Neural crest cell (in vitro differentiated cells): ENCODE measurements around the gene FHIT. TPM values are rescaled to one million over a fixed set of nuclear protein-coding genes. Genes with fewer than 3 reads are reported as not detected.

Source experiments
- DNase-seq: peaks from one replicate; pipeline ENCODE4 v3.0.0; 2021; ENCODE audit warnings: low read depth, mixed read lengths, low spot score
- H3K27ac Mint-ChIP-seq: one replicate; pipeline ENCODE4 v1.8.0; 2021; ENCODE audit warnings: mild to moderate bottlenecking, mixed read lengths; ENCODE audit not compliant: unreplicated experiment
- H3K27me3 Mint-ChIP-seq: 2 replicates; pipeline ENCODE4 v1.8.0; 2021; ENCODE audit warnings: low read depth, mild to moderate bottlenecking, mixed read lengths
- H3K36me3 Mint-ChIP-seq: 2 replicates; pipeline ENCODE4 v1.8.0; 2021; ENCODE audit warnings: low read depth, mild to moderate bottlenecking, mixed read lengths
- H3K4me1 Mint-ChIP-seq: 2 replicates; pipeline ENCODE4 v1.8.0; 2021; ENCODE audit warnings: mixed read lengths
- H3K4me3 Mint-ChIP-seq: one replicate; pipeline ENCODE4 v1.8.0; 2021; ENCODE audit warnings: mild to moderate bottlenecking, mixed read lengths
- H3K9me3 Mint-ChIP-seq: 2 replicates; pipeline ENCODE4 v1.8.0; 2021; ENCODE audit warnings: mixed read lengths
- total RNA-seq: library from RNA; stranded (reverse); gene quantifications from 2 replicates; pipeline ENCODE4 v1.2.1, GENCODE V29; 2021
- TF ChIP-seq, protein P1 (sequence below): fragments of 200-600 bp; sonication (generic); conservative IDR thresholded peaks from 2 replicates; pipeline ENCODE4 v1.5.0; 2021; ENCODE audit warnings: antibody characterized with exemption, mild to moderate bottlenecking

FHIT gene
- total RNA-seq, 1 donor from 2014 or later = 5.2 TPM

DNA sequence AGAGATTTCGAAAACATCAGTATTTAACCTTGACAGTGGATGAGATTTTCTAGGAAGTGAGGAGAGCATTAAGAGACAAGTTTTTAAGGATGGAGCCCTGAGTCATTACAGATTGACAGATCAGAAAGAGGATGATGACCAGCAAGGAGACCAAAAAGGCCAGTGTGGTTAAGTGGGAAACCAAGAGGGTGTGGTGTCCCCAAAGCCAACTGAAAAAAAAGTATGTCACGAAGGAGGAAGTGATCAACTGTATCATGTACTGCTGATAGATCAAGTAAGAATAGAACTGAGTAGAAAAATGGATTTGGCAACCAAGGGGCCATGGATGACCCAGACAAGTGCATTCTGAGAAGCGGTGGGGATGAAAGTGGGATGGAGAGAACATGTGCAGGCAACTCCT, 491.8 kb downstream of the FHIT start:
- no peak overlapping the region for H3K4me3 Mint-ChIP-seq
- H3K36me3 Mint-ChIP-seq = peaks cover 7% of the 10 kb centered on the region
- TF ChIP-seq, protein P1, sequence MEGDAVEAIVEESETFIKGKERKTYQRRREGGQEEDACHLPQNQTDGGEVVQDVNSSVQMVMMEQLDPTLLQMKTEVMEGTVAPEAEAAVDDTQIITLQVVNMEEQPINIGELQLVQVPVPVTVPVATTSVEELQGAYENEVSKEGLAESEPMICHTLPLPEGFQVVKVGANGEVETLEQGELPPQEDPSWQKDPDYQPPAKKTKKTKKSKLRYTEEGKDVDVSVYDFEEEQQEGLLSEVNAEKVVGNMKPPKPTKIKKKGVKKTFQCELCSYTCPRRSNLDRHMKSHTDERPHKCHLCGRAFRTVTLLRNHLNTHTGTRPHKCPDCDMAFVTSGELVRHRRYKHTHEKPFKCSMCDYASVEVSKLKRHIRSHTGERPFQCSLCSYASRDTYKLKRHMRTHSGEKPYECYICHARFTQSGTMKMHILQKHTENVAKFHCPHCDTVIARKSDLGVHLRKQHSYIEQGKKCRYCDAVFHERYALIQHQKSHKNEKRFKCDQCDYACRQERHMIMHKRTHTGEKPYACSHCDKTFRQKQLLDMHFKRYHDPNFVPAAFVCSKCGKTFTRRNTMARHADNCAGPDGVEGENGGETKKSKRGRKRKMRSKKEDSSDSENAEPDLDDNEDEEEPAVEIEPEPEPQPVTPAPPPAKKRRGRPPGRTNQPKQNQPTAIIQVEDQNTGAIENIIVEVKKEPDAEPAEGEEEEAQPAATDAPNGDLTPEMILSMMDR = no peak
- no peak for DNase-seq
- H3K9me3 Mint-ChIP-seq = peaks cover 3% of the 10 kb centered on the region
- peaks cover 19% of the 10 kb centered on the region for H3K4me1 Mint-ChIP-seq
- H3K27me3 Mint-ChIP-seq = no peaks in the 10 kb centered on the region
- no peak overlapping the region for H3K27ac Mint-ChIP-seq

DNA sequence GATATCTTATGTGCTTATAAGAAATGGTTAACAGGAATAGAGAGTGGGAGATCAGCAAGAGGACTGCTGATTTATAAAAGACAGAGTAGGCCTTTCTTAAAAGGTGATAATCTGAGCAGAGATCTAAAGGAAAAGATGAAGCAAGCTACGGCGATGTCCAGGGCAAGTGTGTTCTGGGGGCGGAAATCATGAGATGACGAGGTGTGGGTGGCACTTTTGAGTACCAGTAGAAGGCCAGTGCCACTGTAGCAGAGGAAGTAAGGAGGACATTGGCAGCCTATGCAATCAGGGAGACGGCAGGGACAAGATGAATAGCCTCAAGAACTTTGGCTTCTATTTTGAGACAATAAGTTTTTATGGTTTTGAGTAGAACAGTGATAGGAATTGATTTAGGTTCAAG, 492.4 kb downstream of the FHIT start:
- H3K27me3 Mint-ChIP-seq = no peaks in the 10 kb centered on the region
- DNase-seq = no peak
- H3K4me1 Mint-ChIP-seq = peaks cover 22% of the 10 kb centered on the region
- peaks cover 3% of the 10 kb centered on the region for H3K9me3 Mint-ChIP-seq
- no peak overlapping the region for H3K4me3 Mint-ChIP-seq
- H3K36me3 Mint-ChIP-seq = peaks cover 7% of the 10 kb centered on the region
- TF ChIP-seq, protein P1 = no peak
- no peak overlapping the region for H3K27ac Mint-ChIP-seq

DNA sequence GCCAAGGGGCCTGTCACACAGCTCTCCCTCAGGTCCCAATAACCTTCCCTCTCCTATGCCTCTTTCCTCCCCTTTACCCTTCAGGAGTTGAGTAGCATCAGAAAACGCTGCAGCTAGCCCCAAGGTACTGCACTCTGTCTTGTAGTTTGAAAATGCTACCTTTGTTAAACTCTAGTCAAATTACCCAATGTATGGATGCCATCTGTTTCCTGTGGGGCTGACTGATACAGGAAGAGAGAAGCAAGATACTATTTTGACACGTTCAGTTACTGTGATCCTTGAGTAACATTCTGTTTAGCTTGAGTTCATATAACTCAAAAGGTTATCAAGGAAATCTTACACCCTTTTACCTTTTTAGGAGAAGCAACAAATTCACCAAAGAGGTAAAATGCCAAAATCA, 493.1 kb downstream of the FHIT start:
- H3K27ac Mint-ChIP-seq = no peak overlapping the region
- H3K4me1 Mint-ChIP-seq = peaks cover 29% of the 10 kb centered on the region
- no peaks in the 10 kb centered on the region for H3K27me3 Mint-ChIP-seq
- H3K9me3 Mint-ChIP-seq = peaks cover 3% of the 10 kb centered on the region
- H3K36me3 Mint-ChIP-seq = peaks cover 7% of the 10 kb centered on the region
- no peak for DNase-seq
- TF ChIP-seq, protein P1 = no peak
- H3K4me3 Mint-ChIP-seq = no peak overlapping the region

DNA sequence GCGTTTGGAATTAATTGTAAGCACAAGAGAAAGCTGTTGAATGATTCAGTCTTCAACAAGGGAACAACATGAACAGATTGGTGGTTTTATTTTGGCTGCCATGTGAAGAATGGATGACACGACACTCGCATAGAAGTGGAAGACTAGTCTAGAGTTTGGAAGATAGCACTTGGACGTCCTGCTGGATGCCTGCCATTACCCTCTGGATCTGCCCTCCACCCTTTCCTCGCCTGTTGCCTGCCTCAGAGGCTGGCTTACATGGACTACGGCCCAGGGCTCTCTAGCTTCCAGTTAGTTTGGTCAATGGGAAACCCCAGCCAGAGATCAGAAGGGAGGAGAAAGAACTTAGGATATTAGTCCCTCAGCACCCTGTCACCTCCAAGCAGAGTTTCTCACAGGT, 493.5 kb downstream of the FHIT start:
- Mint-ChIP-seq H3K27me3 (no peaks in the 10 kb centered on the region), H3K36me3 (peaks cover 7% of the 10 kb centered on the region), H3K4me1 (peaks cover 33% of the 10 kb centered on the region), H3K9me3 (peaks cover 3% of the 10 kb centered on the region), H3K4me3 (no peak overlapping the region), H3K27ac (no peak overlapping the region)
- no peak for DNase-seq
- TF ChIP-seq, protein P1 = no peak

DNA sequence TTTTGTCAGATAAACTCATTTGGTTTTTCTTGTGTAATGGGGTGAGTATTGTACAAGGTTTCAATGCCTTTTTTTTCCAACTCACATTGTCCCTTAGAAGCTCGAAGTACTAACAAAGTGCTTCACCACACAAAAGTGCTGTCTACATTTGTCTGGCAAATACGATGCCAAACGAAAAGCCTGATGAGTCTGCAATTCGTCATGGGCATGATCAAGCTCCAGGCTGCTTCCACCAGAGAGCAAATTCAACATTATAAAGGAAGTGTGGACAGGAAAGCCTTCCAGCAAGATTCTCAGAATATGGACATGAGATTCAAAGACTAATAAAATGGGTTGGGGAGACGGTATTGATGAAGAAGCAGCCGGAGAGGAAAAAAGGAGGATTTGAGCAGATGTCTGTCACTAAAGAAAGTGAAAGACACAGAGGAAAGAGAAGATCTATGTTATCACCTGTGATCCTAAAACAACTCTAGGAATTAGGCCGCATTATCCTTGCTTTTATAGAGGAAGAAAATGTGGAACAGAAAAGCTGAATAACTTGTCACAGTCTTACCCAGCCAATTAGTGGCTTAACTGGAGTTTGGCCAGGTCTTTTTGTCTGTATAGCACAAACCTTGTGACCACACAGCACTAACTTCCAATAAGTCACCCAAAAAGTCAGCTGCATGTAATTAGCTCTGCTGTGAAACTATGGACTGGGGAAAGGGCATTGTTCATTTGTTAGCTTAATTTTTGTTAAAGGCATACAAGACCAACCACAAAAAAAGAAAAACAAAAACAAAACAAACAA, 494.8 kb downstream of the FHIT start:
- TF ChIP-seq, protein P1 = no peak
- H3K27me3 Mint-ChIP-seq = no peaks in the 10 kb centered on the region
- peaks cover 3% of the 10 kb centered on the region for H3K9me3 Mint-ChIP-seq
- peaks cover 7% of the 10 kb centered on the region for H3K36me3 Mint-ChIP-seq
- no peak overlapping the region for H3K4me3 Mint-ChIP-seq
- no peak for DNase-seq
- no peak overlapping the region for H3K27ac Mint-ChIP-seq
- peaks cover 36% of the 10 kb centered on the region for H3K4me1 Mint-ChIP-seq
